HG02571 (cell line): ENCODE measurements around the gene PTPRJ.

Source experiments
- ATAC-seq: cut with Tn5 transposase; IDR thresholded peaks from one replicate; pipeline ENCODE4 v1.9.1; 2021; ENCODE audit warnings: mild to moderate bottlenecking, moderate library complexity; ENCODE audit not compliant: unreplicated experiment

The PTPRJ gene

GRCh38 chr11:48193876-48194275 lies 213.5 kb downstream of the PTPRJ start:
- ATAC-seq: no peak

DNA sequence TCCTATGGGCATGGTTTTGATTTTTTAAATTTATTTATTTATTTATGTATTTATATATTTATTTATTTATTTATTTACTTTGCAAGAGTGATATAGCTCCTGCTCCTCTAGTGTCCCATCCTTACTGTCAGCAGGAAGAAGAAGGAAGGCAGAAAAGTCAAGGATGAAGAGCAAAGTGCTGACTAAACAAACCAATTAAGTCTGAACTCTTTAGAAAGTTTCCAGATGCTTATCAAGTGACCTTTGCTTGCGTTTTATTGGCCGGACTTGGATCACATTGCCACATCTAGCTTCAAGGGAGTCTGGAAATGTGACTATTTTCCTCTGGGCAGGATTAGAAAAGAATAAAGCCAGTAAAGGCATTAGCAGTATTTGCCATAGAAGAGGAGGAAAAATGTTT lies 227.5 kb downstream of the PTPRJ start:
- no peak for ATAC-seq

DNA sequence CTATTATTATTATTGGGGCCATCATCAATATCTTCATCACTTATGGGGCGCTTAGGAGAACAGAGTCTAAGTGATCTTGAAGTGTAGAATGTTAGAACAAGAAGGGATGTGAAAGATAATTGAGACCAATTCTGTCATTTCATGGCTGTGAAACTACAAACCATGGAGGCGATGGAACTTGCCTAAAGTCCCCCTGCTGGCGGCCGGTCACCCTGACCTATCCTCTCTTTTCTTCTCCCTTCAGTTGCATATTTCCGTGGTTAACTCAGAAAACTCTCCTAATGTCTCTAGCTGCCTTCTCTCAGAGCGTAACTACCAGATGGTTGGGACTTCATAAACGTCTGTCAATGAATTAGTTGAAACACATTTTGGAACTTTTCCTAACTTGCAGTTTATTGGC lies 229.7 kb downstream of the PTPRJ start:
- ATAC-seq: no peak

- ATAC-seq: no peak
Observed at GRCh38 chr11:48216510-48216909, 236.2 kb downstream of the PTPRJ start, which contains the start of gene OR4B1. OR4B1 (plus strand) TSS chr11:48216810; CDS start chr11:48216810, 0 bp downstream.
